Fibroblast of the aortic adventitia (primary cell): ENCODE measurements around the gene TACR1. TPM values are rescaled to one million over a fixed set of nuclear protein-coding genes. Genes with fewer than 3 reads are reported as not detected.

Experiments
- DNase-seq: peaks from one replicate; pipeline ENCODE4 v3.0.0-alpha.2; 2010; ENCODE audit warnings: low read depth
- H3K4me3 ChIP-seq: 2 replicates; pipeline ENCODE4 v1.5.1; 2011; ENCODE audit warnings: low read depth, mild to moderate bottlenecking, control low read depth, low read length, moderate library complexity
- CTCF ChIP-seq: IDR thresholded peaks from 2 replicates; pipeline ENCODE4 v1.5.1; 2011; ENCODE audit warnings: mild to moderate bottlenecking, low read length, control low read depth, inconsistent platforms; ENCODE audit not compliant: insufficient read depth
- total RNA-seq: library from RNA; depleted of rRNA; stranded (reverse); fragments of >200 nt; gene quantifications from 2 replicates; pipeline ENCODE4 v1.2.3, GENCODE V29; 2012; ENCODE audit warnings: low replicate concordance

Gene TACR1
- total RNA-seq, 1 donor: 0.09 TPM

- H3K4me3 ChIP-seq: no peak overlapping the region
- no peak for DNase-seq
- no peak for TF ChIP-seq CTCF
These were observed 156.5 kb downstream of the TACR1 start for GRCh38 chr2:75042823-75043222.

GRCh38 chr2:75041731-75042600, 157.4 kb downstream of the TACR1 start:
- peak; percentile 27 for DNase-seq
- H3K4me3 ChIP-seq: no peak overlapping the region
- TF ChIP-seq CTCF: no peak

DNA sequence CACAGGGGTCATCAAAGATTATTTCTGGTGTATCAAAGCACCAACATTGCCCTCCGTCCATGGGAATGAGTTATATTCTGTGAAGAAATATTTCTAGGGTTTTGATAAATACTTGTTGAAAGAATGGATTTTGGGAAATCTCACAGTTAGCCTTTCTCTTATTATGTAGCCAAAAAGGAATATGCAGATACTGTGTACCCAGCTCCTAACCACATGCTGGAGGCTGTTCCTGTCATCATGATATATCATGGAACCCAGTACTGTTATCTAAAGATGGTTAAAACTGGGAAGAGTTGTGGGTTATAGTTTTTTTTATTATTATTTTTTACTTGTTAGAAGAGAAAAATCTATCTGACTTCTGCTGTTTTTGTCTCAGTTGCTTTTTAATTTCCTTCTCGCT, 158.1 kb downstream of the TACR1 start:
- no peak for TF ChIP-seq CTCF
- DNase-seq: no peak
- no peak overlapping the region for H3K4me3 ChIP-seq

DNA sequence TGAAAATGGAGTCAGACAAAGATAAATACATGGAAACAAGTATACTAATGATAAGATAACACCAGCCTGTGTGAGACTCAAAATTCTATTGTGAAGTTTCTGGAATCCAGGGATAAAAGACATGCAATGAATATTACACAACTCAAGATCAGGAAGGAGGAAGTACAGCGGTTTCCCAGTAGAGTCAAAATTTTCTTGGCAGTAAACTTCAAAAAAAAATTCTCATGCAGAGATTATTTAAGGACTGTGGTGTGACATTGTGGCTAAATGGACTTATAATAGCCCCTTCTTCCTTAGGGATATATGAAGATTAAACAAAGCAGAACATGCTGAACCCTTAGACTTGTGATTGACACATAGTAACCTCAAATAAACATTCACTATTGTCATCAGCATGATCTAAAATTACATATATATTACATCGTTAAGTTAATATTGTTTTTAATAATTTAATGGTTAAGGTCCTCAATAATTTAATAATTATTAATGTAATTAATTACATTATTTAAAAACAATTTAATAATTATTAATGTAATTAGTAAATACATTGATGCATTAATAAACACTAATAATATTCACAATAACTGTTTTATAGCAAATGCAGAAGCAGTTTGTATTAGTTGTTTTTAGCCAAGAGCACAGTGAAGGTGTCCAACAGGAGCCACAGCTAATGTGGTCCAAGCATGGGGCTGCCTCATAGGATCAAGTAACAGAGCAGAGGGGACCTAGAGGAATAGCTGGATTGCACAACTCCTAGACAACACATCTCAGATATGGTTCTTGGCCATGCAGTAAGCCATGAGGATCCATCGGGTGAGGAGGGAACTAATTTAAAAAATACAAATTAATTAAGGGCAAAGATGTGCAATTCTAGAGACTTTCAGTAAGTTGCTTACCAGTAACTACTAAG, 163.6 kb downstream of the TACR1 start:
- DNase-seq: peak; percentile 83
- no peak overlapping the region for H3K4me3 ChIP-seq
- TF ChIP-seq CTCF: no peak

DNA sequence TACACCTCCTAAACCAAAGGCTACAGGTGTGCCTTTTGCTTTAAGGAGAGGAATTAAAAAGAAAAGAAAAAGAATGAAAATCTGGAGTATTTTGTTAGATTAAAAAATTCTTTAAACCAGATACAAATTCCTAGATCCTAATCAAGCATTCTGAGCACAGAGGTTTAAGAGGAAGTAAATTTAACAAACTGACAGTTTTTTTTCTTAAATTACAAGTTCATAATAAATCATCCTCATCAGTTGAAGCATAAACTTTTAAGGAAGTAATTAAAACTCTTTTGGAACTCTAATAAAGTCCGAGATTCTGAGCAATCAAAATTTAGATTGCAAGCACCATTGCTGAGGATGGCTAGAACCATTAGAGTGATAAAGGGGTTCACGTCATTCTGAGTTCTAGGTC, 165.8 kb downstream of the TACR1 start:
- H3K4me3 ChIP-seq: no peak overlapping the region
- TF ChIP-seq CTCF: no peak
- DNase-seq: no peak

DNA sequence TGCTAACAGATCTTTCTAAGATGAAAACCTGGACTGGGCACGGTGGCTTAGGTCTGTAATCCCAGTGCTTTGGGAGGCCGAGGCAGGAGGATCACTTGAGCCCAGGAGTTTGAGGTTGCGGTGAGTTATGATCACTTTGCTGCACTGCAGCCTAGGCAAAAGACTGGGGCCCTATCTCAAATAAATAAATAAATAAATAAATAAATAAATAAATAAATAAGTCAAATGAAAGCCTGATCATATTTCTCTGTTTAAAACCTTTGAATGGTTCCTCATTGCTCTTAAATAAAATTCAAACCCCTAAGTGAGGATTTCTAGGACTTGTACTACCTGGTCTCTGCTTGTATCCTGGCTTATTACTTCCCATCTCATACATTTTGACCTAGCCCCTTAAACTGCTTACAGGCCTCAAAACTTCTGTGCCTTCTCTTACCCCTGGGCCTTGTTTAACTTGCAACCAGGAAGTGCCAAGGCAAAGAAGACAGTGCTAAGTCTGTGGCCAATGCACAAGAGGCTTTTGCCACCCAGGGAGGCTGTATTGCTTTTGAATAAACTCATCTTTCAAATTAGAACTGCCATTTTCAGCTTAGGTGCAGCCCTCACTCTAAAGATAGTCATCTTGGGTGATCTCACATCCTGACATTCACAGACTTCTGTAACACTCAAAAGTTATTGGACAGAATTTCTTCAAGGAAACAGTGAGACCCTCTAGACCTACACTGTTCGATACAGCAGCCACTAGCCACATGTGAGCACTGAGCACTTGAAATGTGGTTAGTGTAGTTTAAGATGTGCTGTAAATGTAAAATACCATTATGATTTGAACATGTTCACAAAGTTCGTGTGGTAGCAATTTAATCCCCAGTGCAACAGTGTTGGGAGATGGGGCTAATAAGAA, 167.2 kb downstream of the TACR1 start:
- no peak for TF ChIP-seq CTCF
- no peak overlapping the region for H3K4me3 ChIP-seq
- DNase-seq: no peak
